Fibroblast of mammary gland (primary cell): ENCODE results near the gene TENT5C.

ENCODE experiments used
- DNase-seq: peaks from one replicate; pipeline ENCODE4 v3.0.0-alpha.2; 2010; ENCODE audit warnings: low read depth
- H3K4me3 ChIP-seq: 2 replicates; pipeline ENCODE4 v1.5.1; 2011; ENCODE audit warnings: low read depth, mild to moderate bottlenecking, low read length, moderate library complexity; ENCODE audit not compliant: control insufficient read depth
- CTCF ChIP-seq: conservative IDR thresholded peaks from 2 replicates; pipeline ENCODE4 v1.5.1; 2011; ENCODE audit warnings: low read depth, low read length, inconsistent platforms; ENCODE audit not compliant: control insufficient read depth, insufficient read depth

TENT5C gene

GRCh38 chr1:117675907-117676430 is 70.1 kb downstream of the TENT5C start:
- DNase-seq = no peak
- TF ChIP-seq CTCF = no peak
- H3K4me3 ChIP-seq = no peak overlapping the region

GRCh38 chr1:117676615-117677130 is 70.8 kb downstream of the TENT5C start:
- DNase-seq = no peak
- no peak overlapping the region for H3K4me3 ChIP-seq
- TF ChIP-seq CTCF = no peak
